KBM-7 (cell line): ENCODE results near the gene PITPNB.

ENCODE experiments used
- DNase-seq: peaks from one replicate; pipeline ENCODE4 v3.0.0-alpha.2; 2015
- in situ Hi-C: fragments of 300-500 bp; cut with MboI; formaldehyde crosslinking; loops from 2 replicates; pipeline ENCODE4 v1.14.3; 2020; ENCODE audit warnings: low sequenced_read_pairs, low pct_unique_long_range_greater_than_20kb, mixed read lengths

The PITPNB gene

DNA sequence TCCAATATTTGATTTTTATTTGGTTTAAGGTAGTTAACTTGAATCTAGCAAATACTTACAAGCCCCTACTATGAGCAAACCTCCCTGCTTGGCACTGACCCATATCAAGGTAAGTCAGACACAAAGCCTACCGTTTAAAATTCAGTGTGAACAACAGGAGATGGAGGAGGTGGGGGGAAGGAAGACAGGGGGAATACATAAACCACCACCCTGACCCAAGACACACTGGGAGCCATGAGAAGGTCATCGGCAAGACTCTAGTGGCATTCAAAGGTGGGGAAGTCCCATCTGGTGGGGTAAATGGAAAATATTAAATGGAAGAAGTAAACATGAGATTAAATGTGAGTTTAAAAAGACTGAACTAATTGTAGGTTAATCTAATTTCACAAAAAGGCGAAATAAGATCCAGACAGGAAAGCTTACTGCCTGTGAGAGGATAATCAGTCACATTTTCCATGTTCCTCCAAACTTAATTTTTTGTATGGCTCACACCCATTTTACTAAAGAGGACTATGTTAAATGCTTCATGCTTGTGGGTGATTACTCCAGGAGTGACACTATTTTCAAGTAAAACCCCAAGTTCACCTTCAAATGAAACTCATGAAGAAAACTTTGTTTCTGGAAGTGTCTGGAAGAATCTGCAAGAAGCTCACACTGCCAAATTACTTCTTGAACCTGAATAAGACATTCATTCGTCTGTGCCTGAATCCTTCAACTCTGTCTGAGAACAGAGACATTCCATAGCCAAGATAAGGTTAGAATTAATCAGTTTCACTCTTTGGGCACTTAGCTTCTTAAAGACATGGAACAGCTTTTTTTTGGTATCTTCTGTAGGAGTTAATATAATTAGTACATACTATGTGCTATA, 51.7 kb downstream of the PITPNB start:
- in situ Hi-C loops: no loop called here
- DNase-seq: no peak

DNA sequence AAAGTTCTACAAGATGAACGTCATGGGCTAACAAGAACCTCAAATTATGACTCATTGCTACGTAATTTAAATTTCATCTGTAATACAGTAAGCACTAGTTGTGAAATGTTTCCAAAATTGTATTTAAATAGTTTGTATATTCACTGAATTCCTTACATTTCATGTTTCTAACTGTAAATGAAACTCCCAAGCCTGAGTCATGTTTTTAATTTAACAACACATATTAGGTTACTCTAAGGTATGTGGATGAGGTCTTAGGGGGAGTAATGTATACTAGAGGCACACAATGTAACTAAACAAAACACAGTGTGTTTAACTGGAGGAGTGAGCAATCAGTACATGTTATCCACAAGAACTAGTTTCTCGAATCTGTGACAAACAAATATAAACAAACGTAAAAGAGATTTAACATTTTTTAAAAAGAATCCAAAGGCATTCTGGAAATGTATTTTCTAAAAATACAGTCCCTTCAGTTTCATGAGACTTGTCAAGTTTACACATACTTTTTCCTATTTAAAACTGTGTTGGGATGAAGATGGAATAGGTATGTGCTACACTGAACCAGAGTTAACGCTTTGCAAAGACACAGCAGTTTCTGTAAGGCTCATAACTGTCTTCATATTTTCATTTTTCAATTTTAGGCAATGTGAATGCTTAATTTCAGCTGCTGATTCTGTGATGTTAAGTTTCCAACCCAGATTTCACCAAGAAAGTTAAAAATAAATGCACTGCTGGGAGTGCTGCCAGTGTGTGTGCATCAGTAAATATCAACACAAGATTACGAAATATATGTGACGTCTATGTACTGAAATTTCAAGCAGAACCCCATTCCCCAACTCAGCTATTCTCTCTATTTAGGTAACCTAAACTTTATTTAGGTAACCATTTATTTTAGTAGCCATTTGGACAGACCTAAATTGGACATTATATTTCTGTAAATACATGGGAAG, 52.6 kb downstream of the PITPNB start:
- in situ Hi-C loops: no loop called here
- no peak for DNase-seq

- in situ Hi-C loops: no loop called here
- no peak for DNase-seq
These were observed 53.6 kb downstream of the PITPNB start for GRCh38 chr22:27865496-27865895.

DNA sequence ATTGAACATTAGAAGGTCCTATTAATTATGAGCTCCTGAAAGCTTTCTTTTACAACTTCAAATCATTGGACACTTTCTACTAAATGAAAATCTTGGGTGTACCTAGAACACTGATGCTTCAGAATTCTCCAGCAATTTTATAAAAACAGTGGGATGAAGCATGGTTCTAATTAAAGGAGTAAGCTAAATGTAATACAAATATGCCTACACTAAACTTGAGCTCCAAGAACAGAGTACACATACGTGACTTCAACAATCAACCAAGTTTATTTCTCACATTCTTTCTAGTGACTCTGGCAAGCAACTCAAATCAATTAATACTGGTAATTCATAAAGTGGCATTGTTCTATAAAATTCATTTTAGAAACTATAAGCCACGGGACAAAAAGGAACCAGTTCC, 55.5 kb downstream of the PITPNB start:
- in situ Hi-C loops: no loop called here
- no peak for DNase-seq

DNA sequence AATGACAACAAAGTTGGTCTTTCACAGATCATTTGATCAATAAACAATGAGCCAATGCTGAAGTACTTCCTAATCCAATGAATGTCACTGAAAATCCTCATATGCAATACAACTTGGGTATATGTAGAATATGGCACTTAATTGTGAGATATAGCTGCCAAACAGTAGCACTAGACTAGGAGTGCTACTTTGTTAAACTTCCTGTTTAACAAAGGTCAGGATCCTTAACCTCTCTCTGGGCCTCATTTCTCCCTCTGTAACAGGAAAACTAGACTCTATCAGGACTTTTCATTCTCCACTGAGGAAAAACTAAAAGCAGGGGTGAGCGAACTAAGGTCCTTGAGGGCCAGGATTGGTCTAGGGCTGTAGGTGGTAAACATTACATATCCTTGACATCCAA, 56.1 kb downstream of the PITPNB start:
- DNase-seq: no peak
- in situ Hi-C loops: no loop called here

GRCh38 chr22:27859336-27859735, 59.7 kb downstream of the PITPNB start:
- no peak for DNase-seq
- in situ Hi-C loops: no loop called here

DNA sequence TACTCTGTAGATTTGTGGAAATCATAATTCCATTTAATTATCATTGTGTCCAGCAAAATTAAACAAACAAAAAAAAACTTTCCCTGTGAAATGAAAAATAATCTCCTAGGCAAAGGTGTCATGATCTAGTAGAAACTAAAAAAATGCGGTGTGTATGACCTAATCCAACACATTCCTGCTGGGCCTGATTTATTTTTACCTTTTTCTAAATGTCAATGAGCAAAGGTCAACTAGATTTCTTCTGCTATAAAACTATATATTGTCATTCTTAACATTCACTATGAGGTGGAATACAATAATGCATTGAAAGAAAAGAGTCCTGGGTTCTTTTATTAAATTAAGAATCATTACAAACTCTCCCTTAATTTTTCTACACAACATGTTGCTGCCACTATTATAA, 60.4 kb downstream of the PITPNB start:
- no peak for DNase-seq
- in situ Hi-C loops: no loop called here

DNA sequence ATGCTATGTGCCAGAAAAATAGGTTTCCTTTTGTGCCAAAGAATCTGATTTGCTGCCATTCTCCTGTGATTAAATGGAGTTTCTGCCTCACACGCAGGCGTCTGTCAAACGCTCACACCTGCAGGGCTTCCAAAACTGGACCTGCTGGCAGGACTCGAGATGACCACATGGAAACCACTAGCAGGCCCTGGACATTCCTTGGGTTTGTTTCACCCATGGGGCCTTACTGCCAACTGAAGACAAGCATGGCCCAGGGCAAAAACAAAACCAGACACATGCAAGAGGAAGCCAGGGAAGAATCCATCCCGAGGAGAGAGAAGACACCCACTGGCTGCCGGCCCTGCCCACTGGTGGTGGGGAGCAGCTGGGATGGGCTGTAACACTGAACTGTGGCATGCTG, 61.6 kb downstream of the PITPNB start:
- in situ Hi-C loops: no loop called here
- DNase-seq: no peak

DNA sequence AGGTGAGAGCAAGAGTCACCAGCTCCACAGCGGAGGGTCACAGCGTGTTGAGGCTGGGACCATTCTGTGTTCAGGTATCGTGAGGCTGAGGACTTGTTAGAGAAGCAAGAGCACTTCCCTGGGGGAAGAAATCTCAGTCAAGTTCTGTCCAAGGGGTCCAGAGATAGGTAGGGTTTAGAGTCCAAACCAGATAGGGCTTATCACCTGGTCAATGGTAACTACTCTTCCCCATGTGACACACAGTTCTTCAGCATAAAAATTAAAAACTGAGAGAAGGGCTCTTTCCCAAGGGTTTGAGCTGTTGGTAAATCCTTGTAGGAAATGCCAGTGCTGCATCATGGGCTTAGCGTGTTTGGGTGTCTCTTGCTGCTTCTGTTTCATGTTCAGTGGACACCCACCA, 62.7 kb downstream of the PITPNB start:
- DNase-seq: no peak
- in situ Hi-C loops: no loop called here

DNA sequence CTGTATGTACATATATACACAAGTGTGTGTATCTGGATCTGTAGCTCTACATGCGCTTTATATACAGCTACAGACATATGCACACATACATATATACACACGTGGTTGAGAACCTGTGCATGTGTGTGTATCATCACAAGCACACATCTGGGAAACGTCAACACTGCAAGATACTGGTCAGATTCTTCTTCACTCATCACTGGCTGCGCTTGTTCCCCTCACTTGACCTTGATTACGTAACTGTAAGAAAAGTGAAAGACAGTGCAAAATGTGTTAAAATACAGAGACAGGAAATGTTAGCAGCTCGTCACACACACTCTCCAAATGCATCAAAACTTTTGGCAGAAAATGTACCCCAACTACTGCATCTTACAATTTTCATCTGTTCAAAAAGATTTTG, 65.6 kb downstream of the PITPNB start:
- in situ Hi-C loops: no loop called here
- no peak for DNase-seq

- DNase-seq: no peak
- in situ Hi-C loops: no loop called here
These were observed 66.9 kb downstream of the PITPNB start for GRCh38 chr22:27851974-27852746.

DNA sequence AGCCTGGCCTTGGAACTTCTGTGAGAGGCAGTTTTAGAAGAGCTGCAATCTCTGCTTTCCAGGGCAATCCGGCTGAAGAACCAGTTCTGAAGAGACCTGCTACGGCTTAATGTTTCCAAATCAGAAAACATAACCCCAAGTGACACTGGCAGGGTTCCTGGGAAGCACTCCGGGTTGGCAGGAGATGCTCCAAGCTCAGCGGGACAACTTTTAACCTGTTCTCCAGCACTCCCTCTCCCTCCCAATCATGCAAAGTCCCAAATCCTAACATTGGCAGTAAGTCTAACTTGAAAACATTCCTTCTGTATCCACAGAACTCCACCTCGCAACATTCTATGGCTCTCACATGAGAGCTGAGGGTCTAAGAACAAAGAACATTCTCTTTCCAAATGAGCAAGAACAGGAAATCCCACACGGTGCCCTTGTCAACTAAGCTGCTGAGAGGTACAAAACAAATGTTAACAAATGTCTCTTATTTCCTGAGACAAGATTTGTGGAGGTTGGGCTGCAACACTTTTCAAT, 69.0 kb downstream of the PITPNB start:
- no peak for DNase-seq
- in situ Hi-C loops: no loop called here

DNA sequence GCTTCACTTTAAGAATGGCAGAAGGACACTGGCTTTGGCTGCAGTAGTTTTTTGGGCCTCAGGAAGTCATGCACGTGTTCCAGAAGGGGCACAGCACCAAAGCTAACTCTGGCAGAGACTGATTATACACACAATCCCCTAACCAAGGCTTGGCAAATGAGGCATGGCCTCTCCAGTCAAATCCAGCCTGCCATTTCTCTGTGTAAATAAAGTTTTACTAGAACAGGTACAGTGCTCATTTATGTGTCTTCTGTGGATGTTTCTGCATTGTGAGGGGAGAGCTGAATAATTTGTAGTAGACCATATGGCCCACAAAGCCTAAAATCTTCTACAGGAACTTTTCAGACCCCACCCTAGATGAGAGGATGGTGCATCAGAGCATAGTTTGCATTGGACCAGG, 71.1 kb downstream of the PITPNB start:
- in situ Hi-C loops: no loop called here
- no peak for DNase-seq

DNA sequence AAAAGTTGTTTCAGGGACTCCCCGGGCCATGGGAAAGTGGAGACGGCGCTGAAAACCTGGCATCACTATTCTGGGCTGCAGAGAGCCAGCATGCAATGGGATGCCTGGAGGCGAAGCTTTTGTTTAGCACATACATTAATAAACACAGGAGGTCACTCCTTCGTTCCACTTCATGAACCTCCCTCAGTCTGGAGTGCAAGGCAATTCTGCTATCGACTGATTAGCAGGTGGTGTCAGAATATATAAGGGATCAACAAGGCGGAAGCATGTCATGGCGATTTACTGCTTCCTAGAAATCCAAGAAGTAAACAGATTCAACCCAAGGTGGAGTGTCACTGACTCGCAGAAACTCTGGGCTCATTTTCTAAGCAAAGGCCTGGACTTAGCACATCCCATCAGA, 72.1 kb downstream of the PITPNB start:
- in situ Hi-C loops: no loop called here
- no peak for DNase-seq

DNA sequence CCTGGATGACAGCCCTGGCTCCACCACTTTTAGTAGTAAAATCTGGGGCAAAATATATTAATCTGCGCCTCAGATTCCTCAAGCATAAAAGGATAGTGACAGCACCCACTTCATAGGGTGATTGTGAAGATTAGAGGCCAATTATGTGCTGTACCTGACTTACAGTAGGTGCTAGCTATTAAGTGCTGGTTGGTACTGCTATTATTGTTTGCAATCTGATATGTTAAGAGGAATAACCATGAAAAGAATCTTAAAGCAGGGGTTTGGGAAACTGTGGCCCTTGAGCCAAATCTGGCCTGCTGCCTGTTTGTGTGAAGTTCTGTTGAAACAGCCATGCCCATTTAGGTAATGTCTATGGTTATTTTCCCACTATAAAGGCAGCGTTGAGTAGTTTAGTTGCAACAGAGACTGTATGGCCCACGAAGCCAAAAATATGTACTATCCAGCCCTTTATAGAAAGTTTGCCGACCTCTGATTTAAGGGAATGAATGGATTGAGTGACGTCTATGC, 72.8 kb downstream of the PITPNB start:
- no peak for DNase-seq
- in situ Hi-C loops: no loop called here

- DNase-seq: no peak
- in situ Hi-C loops: no loop called here
These were observed 73.4 kb downstream of the PITPNB start for GRCh38 chr22:27845644-27846043.

DNA sequence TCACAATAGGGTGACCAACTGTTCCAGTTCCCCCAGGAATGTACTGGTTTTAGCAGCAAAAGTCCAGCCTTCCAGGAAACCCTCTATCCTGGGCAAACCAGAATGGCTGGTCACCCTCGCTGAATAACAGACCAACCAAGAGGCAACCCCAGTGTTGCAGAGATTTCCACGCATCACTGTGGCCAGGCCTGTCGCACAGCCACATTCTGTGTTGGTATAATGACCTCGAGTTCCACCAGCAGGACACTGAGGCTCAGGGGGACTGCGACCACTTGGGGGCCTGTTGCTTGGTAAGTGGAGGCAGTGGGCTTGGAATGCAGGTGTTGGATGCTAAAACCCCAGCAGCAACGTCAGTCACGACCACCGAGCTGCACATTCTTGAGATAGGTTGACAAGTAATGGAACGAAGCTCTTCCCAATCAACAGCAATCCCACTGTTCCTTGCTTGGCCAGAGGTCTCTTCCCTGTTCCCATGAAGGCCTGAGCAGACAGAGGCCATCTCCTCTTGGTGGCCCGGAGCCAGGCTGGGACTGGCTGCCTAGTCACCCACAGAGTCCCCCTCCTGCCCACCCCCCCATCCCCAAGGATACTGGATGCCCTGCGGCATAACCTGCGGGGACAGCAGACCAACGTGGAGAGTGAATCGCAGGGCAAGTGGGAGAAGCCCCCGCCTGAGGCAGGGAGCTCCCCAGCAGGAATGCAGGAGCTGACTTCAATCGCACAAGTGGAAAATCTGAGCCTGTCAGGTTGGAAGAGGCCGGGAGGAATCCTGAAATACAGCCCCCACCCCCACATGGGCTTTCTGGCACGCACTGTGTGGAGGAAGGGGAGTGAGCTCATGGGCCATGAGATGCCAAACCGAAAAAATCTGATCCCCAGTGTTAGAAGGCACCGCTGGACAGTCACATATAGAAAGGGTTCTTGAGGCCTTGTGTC, 74.1 kb downstream of the PITPNB start:
- in situ Hi-C loops: no loop called here
- no peak for DNase-seq

DNA sequence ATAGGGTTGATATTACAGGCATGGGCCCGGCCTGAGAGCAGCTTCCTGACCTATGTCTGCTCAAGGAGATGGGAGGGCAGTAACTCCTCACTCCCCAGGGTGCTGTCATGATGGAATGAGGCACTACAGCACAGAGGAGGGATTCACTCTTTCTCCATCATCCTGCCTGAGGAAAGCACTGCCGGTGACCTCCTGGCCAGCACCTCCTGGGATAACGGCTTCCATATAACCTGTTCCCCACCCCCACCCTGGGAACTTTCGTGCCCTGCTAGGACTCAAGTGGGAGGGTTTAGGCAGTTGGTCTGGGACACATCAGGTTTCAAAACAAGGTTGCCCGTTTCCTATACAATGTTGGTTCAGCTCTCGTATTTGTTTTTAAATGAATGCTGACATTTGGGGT, 74.8 kb downstream of the PITPNB start:
- in situ Hi-C loops: no loop called here
- DNase-seq: no peak
